Left renal cortex interstitium (tissue), 4 donors: ENCODE data around the gene GBP5. TPM values are rescaled to one million over a fixed set of nuclear protein-coding genes. Genes with fewer than 3 reads are reported as not detected.

Experiments used
- polyA plus RNA-seq, 4 donors: library from polyadenylated mRNA; unstranded; fragments of 120-200 nt; gene quantifications; one replicate each; pipeline ENCODE4 v1.2.1, GENCODE V29; 2013; ENCODE audit not compliant: insufficient read length in 4 of 4

Gene GBP5
- polyA plus RNA-seq, 4 donors: 0.16 to 0.68 (median 0.47) TPM

Other genes starting within 250 kb of the GBP5 start
- 10 to 100 TPM; 13.1 to 37.9 (median 21.9) TPM for gene GBP3, start 250.0 kb downstream of the GBP5 start, polyA plus RNA-seq
- 10 to 100 TPM; 12.6 to 21.2 (median 13.4) TPM for gene GBP1, start 207.7 kb downstream of the GBP5 start, polyA plus RNA-seq
- gene GBP2, start 146.7 kb downstream of the GBP5 start, polyA plus RNA-seq: 1 to 10 TPM; 2.2 to 3.8 (median 2.6) TPM
- gene GBP7, start 96.9 kb downstream of the GBP5 start, polyA plus RNA-seq: under 1 TPM; 0.07 to 0.27 (median 0.17) TPM
- gene GBP4, start 73.9 kb downstream of the GBP5 start, polyA plus RNA-seq: 10 to 100 TPM in 1 of 4 donors, 1 to 10 TPM in 3; 5.5 to 14.6 (median 8.5) TPM
- gene GBP6, start 91.2 kb upstream of the GBP5 start, polyA plus RNA-seq: under 1 TPM in 3 of 4 donors, not detected in 1; 0.03 to 0.05 (median 0.04) TPM